Brain microvascular endothelial cell (primary cell): ENCODE results near the gene CTNNA3.

Source experiments
- DNase-seq: peaks from one replicate; pipeline ENCODE4 v3.0.0-alpha.2; 2020
- H3K27ac ChIP-seq: fragments of 250-450 bp; sonication (Bioruptor Pico); 2 replicates; pipeline ENCODE4 v1.5.1; 2020; ENCODE audit warnings: mild to moderate bottlenecking, moderate library complexity
- H3K27me3 ChIP-seq: fragments of 250-450 bp; sonication (Bioruptor Pico); replicated peaks from 2 replicates; pipeline ENCODE4 v1.5.1; 2020; ENCODE audit warnings: mild to moderate bottlenecking
- H3K36me3 ChIP-seq: fragments of 250-450 bp; sonication (Bioruptor Pico); replicated peaks from 2 replicates; pipeline ENCODE4 v1.5.1; 2020; ENCODE audit warnings: mild to moderate bottlenecking
- H3K4me3 ChIP-seq: 2 replicates; pipeline ENCODE4 v1.5.1; 2011; ENCODE audit warnings: low read depth, mild to moderate bottlenecking, control low read depth, low read length, moderate library complexity
- CTCF ChIP-seq: IDR thresholded peaks from 2 replicates; pipeline ENCODE4 v1.5.1; 2011; ENCODE audit warnings: low read depth, mild to moderate bottlenecking, moderate library complexity, low read length, control low read depth, inconsistent platforms; ENCODE audit errors: missing control alignments
- in situ Hi-C: cut with HindIII; loops from 2 replicates; pipeline ENCODE4 v1.10.0; 2017; ENCODE audit warnings: low sequenced_read_pairs, low pct_ligation_motif_present

The CTNNA3 gene

DNA sequence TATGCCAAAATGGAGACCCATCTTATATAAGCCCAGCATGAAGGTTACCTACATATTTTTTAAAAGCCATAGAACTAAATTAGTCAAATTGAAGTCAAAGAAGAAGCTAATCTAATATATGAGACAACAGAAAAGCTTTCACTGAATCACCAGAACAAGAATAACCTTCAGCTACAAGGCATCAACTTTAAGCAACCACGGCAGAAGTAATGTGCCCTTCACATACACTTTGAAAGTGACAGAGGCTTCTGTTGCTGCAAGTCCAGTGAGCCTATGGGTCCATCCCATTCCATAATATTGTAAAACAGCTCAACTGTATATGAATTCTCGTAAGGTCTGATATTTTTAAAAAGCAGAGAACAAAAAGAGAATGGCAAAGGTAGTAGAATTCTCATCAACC lies 36.5 kb downstream of the CTNNA3 start:
- no peak overlapping the region for H3K27ac ChIP-seq
- no peaks in the 10 kb centered on the region for H3K27me3 ChIP-seq
- H3K36me3 ChIP-seq, result no peaks in the 10 kb centered on the region
- TF ChIP-seq CTCF, result no peak
- in situ Hi-C loops, result no loop called here
- H3K4me3 ChIP-seq, result no peak overlapping the region
- DNase-seq, result no peak

DNA sequence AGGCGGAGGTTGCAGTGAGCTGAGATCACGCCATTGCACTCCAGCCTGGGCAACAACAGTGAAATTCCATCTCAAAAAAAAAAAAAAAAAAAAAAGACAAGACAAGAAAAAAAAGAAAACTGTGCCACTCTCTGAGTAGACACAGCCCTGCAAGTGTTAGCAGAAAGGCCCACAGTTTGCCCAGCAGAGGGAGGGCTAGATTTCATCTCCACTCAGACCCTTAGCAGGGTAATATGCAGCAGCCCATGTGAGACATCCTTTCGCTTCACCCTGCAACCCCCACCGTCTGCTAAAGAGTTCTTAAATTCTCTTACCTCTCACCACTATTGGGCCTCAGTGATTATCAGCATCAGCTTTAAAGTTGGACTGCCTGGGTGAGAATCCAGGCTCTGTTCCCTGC lies 38.2 kb downstream of the CTNNA3 start:
- no peak for DNase-seq
- Histone ChIP-seq H3K36me3 (no peaks in the 10 kb centered on the region), H3K27me3 (no peaks in the 10 kb centered on the region), H3K27ac (no peak overlapping the region), H3K4me3 (no peak overlapping the region)
- in situ Hi-C loops, result no loop called here
- no peak for TF ChIP-seq CTCF

DNA sequence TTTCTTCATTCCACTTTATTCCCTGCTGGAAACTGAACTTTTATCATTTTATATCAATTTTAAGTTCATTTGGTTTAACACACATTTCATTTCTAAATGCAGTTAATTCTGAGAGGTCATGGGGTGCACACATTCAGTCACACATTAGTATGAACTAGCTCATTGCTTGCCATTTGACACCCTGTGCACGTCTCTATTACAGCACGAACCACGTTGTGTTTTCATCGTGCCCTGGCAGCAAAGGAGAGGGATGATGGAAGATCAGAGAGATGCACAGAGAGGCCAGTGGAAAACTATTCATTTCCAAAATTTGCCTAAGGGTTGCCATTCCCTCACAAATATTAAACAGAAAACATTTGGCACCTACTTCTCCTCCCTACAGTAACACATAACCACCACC lies 45.4 kb downstream of the CTNNA3 start:
- TF ChIP-seq CTCF, result no peak
- no peaks in the 10 kb centered on the region for H3K27me3 ChIP-seq
- H3K4me3 ChIP-seq, result no peak overlapping the region
- no peak for DNase-seq
- no peaks in the 10 kb centered on the region for H3K36me3 ChIP-seq
- in situ Hi-C loops, result no loop called here
- H3K27ac ChIP-seq, result no peak overlapping the region

DNA sequence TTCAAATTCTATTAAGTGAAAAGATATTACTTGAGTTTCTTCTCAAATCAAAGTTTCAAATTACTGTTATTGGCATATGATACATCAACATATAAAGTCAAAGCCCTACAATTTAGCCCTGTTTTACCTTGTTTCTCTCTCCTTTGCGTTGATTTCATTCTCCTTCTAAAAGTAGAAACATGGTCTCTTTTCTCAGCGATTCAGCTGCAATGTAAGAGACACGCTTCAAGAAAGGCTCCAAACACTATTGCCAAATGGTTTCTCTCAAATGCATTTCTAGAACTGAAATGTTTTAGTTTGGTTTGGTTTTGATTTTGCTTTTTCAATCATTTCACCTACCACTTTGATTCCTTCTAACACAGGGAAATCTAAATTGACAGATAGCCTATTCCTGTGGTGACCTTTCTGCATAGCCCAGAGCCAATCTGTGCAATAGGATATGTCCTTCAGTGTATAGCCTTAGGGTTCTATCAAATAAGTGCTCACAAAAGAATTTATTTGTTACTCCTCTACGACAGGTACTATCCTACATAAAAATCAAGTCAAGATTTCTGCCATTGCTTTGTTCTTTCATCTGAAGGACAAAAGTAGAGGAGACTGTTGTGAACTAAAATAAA lies 47.3 kb downstream of the CTNNA3 start:
- no peak for DNase-seq
- H3K27me3 ChIP-seq, result no peaks in the 10 kb centered on the region
- no peak overlapping the region for H3K4me3 ChIP-seq
- TF ChIP-seq CTCF, result no peak
- no peak overlapping the region for H3K27ac ChIP-seq
- no peaks in the 10 kb centered on the region for H3K36me3 ChIP-seq
- in situ Hi-C loops, result no loop called here

DNA sequence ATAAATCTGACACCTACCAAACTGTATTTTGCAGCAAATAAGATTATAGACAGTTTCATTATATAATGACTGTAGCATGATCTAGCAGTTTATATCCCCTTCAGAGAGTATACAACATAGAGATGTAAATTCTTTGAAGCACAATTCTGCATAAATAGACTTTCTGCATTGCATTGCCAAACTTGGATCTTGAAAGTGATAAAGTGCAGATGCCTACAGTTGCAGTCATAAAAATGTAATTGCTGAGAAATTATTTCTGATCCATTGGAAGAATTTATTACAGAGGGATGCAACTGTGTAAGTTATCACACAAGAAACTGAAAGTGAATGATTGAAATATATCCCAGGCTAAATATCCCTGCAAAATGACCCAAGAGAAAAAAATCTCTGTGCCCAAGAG lies 65.1 kb downstream of the CTNNA3 start:
- TF ChIP-seq CTCF, result no peak
- Histone ChIP-seq H3K36me3 (no peaks in the 10 kb centered on the region), H3K27me3 (no peaks in the 10 kb centered on the region), H3K27ac (no peak overlapping the region), H3K4me3 (no peak overlapping the region)
- in situ Hi-C loops, result no loop called here
- DNase-seq, result no peak

DNA sequence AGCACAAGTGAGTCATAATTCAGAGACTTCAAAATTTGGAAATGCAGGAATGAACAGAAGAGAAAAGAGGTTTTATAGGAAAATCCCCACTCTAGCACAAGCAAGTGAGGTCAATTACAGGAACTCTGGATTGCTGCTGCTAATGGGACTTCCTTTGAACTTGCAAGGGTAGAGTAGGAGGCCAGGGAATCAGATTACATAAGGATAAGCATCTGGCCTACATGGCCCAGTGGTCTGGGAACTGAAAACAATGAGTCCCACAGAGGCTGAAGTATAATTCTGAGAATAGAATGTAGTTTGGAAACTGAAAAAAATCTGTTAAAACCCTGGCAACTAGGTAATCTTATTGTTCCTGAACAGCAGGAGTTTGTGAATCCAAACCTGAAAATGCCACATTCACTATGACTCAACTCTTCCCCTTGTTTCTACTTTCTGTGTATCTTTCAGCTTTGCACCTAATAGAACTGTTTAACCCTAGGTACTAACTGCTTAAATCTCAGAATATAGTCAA lies 66.5 kb downstream of the CTNNA3 start:
- peak; percentile 24 for DNase-seq
- Histone ChIP-seq H3K27ac (no peak overlapping the region), H3K27me3 (no peaks in the 10 kb centered on the region), H3K4me3 (no peak overlapping the region), H3K36me3 (no peaks in the 10 kb centered on the region)
- in situ Hi-C loops, result no loop called here
- no peak for TF ChIP-seq CTCF
